Measurements from ENCODE around the gene SETD6. TPM values are rescaled to one million over a fixed set of nuclear protein-coding genes. Genes with fewer than 3 reads are reported as not detected.
A peak's percentile ranks its signal among the peaks of the same experiment; 100 is the strongest.

Gene SETD6
- total and polyA plus RNA-seq, 4 donors, result 10.6 to 21.5 (median 15.6) TPM

GRCh38 chr16:58492735-58493134 lies 22.6 kb upstream of the SETD6 start:
- H3K4me1 ChIP-seq (ENCODE audit: control insufficient read depth in 5 of 5, insufficient read depth in 5 of 5, low read length in 5 of 5), result peaks cover 0 to 2% (median 0%) of the 10 kb centered on the region in 5 donors
- no peak overlapping the region for H3K27ac ChIP-seq (ENCODE audit: low read depth in 1 of 2, low read length in 1 of 2)
- no peaks in the 10 kb centered on the region for H3K9me3 ChIP-seq (ENCODE audit: control insufficient read depth in 4 of 4, insufficient read depth in 3 of 4, low read length in 3 of 4)
- DNase-seq, result no peak
- no peak overlapping the region for H3K4me3 ChIP-seq
- 51 to 57% methylated on average over 5 of the region's 5 CpGs for WGBS, 2 donors
- no peaks in the 10 kb centered on the region for H3K36me3 ChIP-seq (ENCODE audit: control insufficient read depth in 4 of 4, insufficient read depth in 4 of 4, low read length in 4 of 4)
- no peak for ATAC-seq (ENCODE audit: insufficient read depth, low FRiP score)
- H3K27me3 ChIP-seq (ENCODE audit: control insufficient read depth in 3 of 3, insufficient read depth in 3 of 3, low read length in 2 of 3), result peaks cover 0 to 5% (median 0%) of the 10 kb centered on the region in 3 donors
- H3K9ac ChIP-seq (ENCODE audit: insufficient read depth in 1 of 2, low read length in 2 of 2), result no peak overlapping the region
- no peak for TF ChIP-seq CTCF (IDR thresholded peaks at IDR 0.05; ENCODE audit: control extremely low read depth, extremely low read depth)

GRCh38 chr16:58493756-58494431 lies 21.4 kb upstream of the SETD6 start:
- no peak for ATAC-seq (ENCODE audit: insufficient read depth, low FRiP score)
- Histone ChIP-seq H3K27me3 (ENCODE audit: control insufficient read depth in 3 of 3, insufficient read depth in 3 of 3, low read length in 2 of 3) (peaks cover 0 to 5% (median 0%) of the 10 kb centered on the region in 3 donors), H3K4me3 (no peak overlapping the region), H3K9ac (ENCODE audit: insufficient read depth in 1 of 2, low read length in 2 of 2) (no peak overlapping the region), H3K27ac (ENCODE audit: low read depth in 1 of 2, low read length in 1 of 2) (no peak overlapping the region), H3K36me3 (ENCODE audit: control insufficient read depth in 4 of 4, insufficient read depth in 4 of 4, low read length in 4 of 4) (no peaks in the 10 kb centered on the region), H3K9me3 (ENCODE audit: control insufficient read depth in 4 of 4, insufficient read depth in 3 of 4, low read length in 3 of 4) (no peaks in the 10 kb centered on the region), H3K4me1 (ENCODE audit: control insufficient read depth in 5 of 5, insufficient read depth in 5 of 5, low read length in 5 of 5) (peaks cover 0 to 2% (median 0%) of the 10 kb centered on the region in 5 donors)
- 82 to 88% methylated on average over 20 of the region's 20 CpGs for WGBS, 2 donors
- DNase-seq, result no peak
- TF ChIP-seq CTCF (IDR thresholded peaks at IDR 0.05; ENCODE audit: control extremely low read depth, extremely low read depth), result no peak

GRCh38 chr16:58494981-58495520 lies 20.3 kb upstream of the SETD6 start:
- DNase-seq (peak; percentile 85 to 92 (median 91)), ATAC-seq (ENCODE audit: insufficient read depth, low FRiP score) (no peak)
- H3K9me3 ChIP-seq (ENCODE audit: control insufficient read depth in 4 of 4, insufficient read depth in 3 of 4, low read length in 3 of 4), result no peaks in the 10 kb centered on the region
- no peaks in the 10 kb centered on the region for H3K36me3 ChIP-seq (ENCODE audit: control insufficient read depth in 4 of 4, insufficient read depth in 4 of 4, low read length in 4 of 4)
- H3K9ac ChIP-seq (ENCODE audit: insufficient read depth in 1 of 2, low read length in 2 of 2), result peak overlapping the region in 1 of 2 donors; percentile 4
- TF ChIP-seq CTCF (IDR thresholded peaks at IDR 0.05; ENCODE audit: control extremely low read depth, extremely low read depth), result no peak
- H3K27me3 ChIP-seq (ENCODE audit: control insufficient read depth in 3 of 3, insufficient read depth in 3 of 3, low read length in 2 of 3), result peaks cover 0 to 5% (median 0%) of the 10 kb centered on the region in 3 donors
- peak overlapping the region in 1 of 2 donors; percentile 6 for H3K27ac ChIP-seq (ENCODE audit: low read depth in 1 of 2, low read length in 1 of 2)
- peaks cover 0 to 2% (median 0%) of the 10 kb centered on the region in 5 donors for H3K4me1 ChIP-seq (ENCODE audit: control insufficient read depth in 5 of 5, insufficient read depth in 5 of 5, low read length in 5 of 5)
- no peak overlapping the region for H3K4me3 ChIP-seq
- WGBS, 2 donors, result 7 to 18% methylated on average over 8 of the region's 8 CpGs

Data from lung (tissue), 12 donors.